Fibroblast of villous mesenchyme (primary cell): ENCODE data around the gene NADK2. TPM values are rescaled to one million over a fixed set of nuclear protein-coding genes. Genes with fewer than 3 reads are reported as not detected.
"Not testable (repeated sequence)": the region's sequence is repeated elsewhere in the genome, so short reads cannot be mapped to it uniquely, and the experiment has no call there.

Source experiments
- DNase-seq: peaks from one replicate; pipeline ENCODE4 v3.0.0-alpha.2; 2010; ENCODE audit warnings: low read depth
- H3K4me3 ChIP-seq: 2 replicates; pipeline ENCODE4 v1.5.1; 2011; ENCODE audit warnings: low read depth, mild to moderate bottlenecking, low read length
- total RNA-seq: library from RNA; depleted of rRNA; stranded (reverse); fragments of >200 nt; gene quantifications from 2 replicates; pipeline ENCODE4 v1.2.3, GENCODE V29; 2012
- TF ChIP-seq, protein P1 (sequence below): IDR thresholded peaks from 2 replicates; pipeline ENCODE4 v1.5.1; 2012; ENCODE audit warnings: low read depth, mild to moderate bottlenecking, low read length; ENCODE audit not compliant: insufficient read depth

Gene NADK2, protein sequence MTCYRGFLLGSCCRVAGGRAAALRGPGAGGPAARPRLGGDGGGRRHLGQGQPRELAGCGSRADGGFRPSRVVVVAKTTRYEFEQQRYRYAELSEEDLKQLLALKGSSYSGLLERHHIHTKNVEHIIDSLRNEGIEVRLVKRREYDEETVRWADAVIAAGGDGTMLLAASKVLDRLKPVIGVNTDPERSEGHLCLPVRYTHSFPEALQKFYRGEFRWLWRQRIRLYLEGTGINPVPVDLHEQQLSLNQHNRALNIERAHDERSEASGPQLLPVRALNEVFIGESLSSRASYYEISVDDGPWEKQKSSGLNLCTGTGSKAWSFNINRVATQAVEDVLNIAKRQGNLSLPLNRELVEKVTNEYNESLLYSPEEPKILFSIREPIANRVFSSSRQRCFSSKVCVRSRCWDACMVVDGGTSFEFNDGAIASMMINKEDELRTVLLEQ
- 21.9 and 36.3 TPM in 2 replicates for total RNA-seq

DNA sequence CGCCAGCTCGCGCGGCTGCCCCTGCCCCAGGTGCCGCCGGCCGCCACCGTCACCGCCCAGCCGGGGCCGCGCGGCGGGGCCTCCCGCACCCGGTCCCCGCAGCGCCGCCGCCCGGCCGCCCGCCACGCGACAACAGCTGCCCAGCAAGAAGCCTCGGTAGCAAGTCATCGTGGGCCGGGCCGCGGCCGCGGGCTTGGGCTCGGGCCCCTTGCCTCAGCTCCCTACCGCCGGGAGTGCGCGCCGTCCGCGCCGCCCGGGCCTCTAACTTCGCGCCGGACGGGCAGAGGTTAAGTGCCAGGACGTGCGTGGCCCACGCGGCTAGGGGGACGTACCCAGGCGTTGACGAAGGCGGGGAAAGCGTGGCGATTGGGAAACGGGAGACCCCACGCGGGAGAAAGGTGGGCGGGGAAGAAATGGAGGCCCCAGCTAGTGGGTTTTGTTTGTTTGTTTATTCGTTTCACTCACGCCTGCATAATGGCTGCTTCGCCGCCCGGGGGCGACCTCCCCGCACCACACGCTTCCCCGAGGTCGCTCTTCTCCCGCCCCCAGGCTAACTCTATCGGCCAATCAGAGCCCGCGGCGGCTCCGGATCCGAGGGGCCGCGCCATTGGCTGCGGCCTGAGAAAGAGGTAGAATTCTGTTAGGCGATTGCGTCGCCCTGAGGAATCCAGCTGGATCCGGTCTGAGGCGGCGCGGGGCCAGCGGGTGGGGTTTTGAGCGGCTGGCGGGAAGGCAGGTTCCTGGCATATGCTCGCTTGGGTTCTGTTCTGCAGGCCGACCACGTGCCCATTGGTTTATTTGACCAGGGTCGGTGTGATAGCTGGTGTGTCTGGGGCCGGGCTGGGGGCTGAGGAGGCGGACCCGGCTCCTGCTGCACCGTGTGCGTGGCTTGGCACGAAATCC, at the start of gene NADK2:
NADK2 (minus strand) TSS at position 295 of the 903 bp plus-strand sequence; CDS start at position 168, 127 bp downstream.
- TF ChIP-seq, protein P1, sequence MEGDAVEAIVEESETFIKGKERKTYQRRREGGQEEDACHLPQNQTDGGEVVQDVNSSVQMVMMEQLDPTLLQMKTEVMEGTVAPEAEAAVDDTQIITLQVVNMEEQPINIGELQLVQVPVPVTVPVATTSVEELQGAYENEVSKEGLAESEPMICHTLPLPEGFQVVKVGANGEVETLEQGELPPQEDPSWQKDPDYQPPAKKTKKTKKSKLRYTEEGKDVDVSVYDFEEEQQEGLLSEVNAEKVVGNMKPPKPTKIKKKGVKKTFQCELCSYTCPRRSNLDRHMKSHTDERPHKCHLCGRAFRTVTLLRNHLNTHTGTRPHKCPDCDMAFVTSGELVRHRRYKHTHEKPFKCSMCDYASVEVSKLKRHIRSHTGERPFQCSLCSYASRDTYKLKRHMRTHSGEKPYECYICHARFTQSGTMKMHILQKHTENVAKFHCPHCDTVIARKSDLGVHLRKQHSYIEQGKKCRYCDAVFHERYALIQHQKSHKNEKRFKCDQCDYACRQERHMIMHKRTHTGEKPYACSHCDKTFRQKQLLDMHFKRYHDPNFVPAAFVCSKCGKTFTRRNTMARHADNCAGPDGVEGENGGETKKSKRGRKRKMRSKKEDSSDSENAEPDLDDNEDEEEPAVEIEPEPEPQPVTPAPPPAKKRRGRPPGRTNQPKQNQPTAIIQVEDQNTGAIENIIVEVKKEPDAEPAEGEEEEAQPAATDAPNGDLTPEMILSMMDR = peak; percentile 69
- DNase-seq = peak; percentile 98
- peak within 1 kb of the TSS; percentile 84 for H3K4me3 ChIP-seq

DNA sequence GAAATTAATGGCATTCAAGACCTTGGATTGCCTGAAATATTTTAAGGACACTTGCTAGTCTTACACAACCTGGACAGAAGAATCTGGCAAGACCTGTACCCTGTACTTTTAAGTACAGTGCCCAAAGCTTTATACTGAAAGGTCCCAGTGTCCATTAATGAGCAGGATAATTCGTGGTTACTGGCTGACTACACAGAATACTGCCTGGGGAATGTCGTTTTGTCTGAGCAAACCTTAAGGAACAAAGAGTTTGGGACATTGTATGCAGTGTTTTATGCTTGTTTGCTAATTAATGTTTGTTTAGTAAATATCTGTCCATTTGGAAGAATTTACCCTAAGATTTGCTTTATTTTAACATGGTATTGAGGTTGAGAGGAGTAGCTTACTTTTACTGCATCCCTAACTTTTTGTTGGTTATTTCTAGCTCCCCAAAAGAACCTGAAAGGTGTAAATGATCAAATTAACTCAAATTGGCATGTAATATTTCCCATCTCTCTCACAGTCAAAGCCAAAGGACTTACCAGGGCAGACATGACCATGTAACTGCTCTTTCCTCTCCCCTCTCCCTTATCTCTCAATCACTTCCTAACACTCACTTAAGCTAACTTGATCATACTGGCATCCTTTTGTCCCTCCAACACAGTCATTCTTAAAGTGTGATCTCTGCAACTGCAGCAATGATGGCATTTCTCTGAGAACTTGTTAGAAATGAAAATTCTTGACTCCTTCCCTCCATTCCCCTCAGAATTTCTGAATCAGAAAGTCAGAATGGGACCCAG, 44.3 kb upstream of the NADK2 start:
- no peak for DNase-seq
- TF ChIP-seq, protein P1 = no peak
- H3K4me3 ChIP-seq = no peak overlapping the region

DNA sequence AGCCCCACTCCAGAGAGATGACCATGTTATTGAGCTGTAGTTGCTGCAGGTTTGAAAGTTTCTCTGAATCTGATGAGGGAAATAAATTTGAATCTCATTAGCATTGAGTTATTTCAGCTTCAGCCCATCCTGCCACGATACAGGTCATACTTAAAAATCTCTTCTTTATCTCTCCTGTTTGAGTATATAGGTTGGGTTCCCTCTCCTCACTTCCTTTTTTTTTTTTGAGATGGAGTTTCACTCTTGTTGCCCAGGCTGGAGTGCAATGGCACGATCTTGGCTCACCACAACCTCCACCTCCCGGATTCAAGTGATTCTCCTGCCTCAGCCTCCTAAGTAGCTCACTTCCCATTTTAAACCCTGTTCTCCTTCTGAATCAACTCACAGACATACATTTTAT, 42.0 kb upstream of the NADK2 start:
- not testable (repeated sequence) for DNase-seq, H3K4me3 ChIP-seq

DNA sequence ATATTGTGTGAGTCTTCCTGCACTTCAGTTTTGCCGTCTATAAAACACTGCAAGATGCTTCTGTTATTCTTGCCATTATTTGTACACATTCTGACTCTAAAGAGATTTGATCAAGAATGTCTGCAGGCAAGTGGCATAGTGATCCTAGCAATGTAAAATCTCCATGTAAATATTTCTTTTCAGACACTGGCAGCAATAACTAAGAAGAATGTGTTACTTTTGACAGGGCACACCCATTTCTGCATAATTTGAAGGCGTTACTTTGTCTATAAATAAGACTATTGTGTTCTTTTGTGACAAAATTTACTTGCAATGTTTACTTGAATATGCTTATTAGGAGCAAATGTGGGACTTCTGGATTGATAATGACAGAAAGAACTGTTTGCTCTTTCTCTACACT, 39.9 kb upstream of the NADK2 start:
- TF ChIP-seq, protein P1 = no peak
- no peak for DNase-seq
- no peak overlapping the region for H3K4me3 ChIP-seq

DNA sequence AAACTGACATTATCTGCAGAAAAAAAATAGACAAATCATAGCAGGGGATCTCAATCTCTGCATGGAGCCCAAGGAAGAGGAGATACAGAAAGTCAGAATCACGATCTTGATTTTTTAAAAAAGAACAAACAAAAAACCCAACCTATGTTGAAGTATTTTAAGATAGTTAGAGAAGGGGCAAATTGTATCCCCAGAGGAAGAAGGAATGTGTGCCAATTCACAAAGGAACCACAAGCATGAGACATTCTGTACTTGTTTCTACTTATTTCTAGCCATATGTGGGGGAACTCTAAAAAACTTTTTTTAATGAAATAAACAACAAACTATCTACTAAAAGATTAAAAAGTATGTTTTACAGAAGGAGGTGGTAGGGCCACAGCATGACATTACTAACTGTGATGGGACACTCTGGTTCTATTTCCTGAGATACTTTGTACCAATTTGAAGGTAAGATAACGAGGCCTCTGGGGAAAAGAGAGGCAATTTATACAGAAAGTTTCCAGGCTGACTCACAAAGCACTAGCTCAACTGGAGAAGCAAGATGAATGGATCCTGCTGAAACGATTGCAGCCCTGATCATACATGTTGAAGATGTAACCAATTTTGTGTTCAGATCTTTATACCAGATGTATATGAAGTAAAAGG, 37.5 kb upstream of the NADK2 start:
- TF ChIP-seq, protein P1 = no peak
- H3K4me3 ChIP-seq = no peak overlapping the region
- DNase-seq = no peak

DNA sequence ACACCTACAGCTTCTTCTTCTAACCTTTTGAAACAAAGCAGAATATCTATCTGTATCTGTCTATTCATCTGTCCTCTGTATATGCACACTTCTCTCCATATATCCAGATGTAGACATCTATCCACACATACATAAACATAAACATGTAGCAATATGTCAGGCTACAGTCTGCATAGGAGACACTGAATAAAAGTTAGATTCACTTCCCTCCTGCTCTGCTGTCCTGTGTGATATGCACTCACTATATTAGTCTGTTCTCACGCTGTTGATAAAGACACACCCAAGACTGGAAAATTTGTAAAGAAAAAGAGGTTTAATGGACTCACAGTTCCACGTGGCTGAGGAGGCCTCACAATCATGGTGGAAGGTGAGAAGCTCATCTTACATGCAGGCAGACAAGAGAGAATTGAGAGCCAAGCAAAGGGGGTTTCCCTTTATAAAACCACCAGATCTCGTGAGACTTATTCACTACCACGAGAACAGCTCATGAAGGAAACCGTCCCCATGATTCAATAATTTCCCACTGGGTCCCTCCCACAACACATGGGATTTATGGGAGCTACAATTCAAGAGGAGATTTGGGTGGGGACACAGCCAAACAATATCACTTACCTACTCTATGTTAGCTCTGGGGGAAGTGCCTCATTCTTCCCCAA, 35.9 kb upstream of the NADK2 start:
- H3K4me3 ChIP-seq = no peak overlapping the region
- TF ChIP-seq, protein P1 = no peak
- DNase-seq = no peak
